HepG2 (cell line): Measurements from ENCODE around the gene KIF23. TPM values are rescaled to one million over a fixed set of nuclear protein-coding genes. Genes with fewer than 3 reads are reported as not detected.

Experiments
- ATAC-seq: fragments of 200-7000 bp; cut with Tn5 transposase; 3 replicates; pipeline ENCODE4 v1.9.1; 2020; ENCODE audit warnings: mild to moderate bottlenecking, moderate library complexity
- BruUV-seq: library from RNA; stranded (reverse); fragments of 400-500 nt; replicated peaks from 2 replicates; lab custom pipeline; 2021; lab: Mats Ljungman, UMichigan
- CTCF ChIA-PET: fragments of 300-600 bp; formaldehyde crosslinking; extraction: SDS; loops from one replicate; lab custom pipeline; 2021; ENCODE audit warnings: low total read pairs, inconsistent platforms, low intra/inter-chr PET ratio; lab: Yijun Ruan, JAX
- POLR2A ChIA-PET: fragments of 350-600 bp; sonication (Branson Sonifier 250); formaldehyde crosslinking; loops from one replicate; lab custom pipeline; 2020; ENCODE audit warnings: antibody characterized with exemption, inconsistent platforms; lab: Yijun Ruan, JAX
- DNase-seq: peaks from one replicate; pipeline ENCODE4 v3.0.0-alpha.2; 2015; ENCODE audit warnings: low spot score
- FAIRE-seq: peaks from 3 replicates; lab custom pipeline; 2011; peaks lifted over from hg19 to GRCh38; lab: Jason Lieb, UNC
- H2AFZ ChIP-seq: one replicate; pipeline ENCODE4 v1.6.1; 2011; ENCODE audit warnings: low read length, inconsistent platforms
- H3K27ac ChIP-seq: fragments of 300-600 bp; 3 replicates; pipeline ENCODE4 v1.8.0; 2011; ENCODE audit warnings: mixed run types, mild to moderate bottlenecking, mixed read lengths, low read length, inconsistent platforms; ENCODE audit not compliant: insufficient read depth; ENCODE audit errors: extremely low read length
- H3K27me3 ChIP-seq, 2 experiments: fragments of 200-600 bp in 1 of 2; 2 replicates in 1 of 2; 3 replicates in 1 of 2; pipeline versions ENCODE4 v1.6.0 to v1.8.0; 2011; ENCODE audit warnings: low read length in 2 of 2, mild to moderate bottlenecking in 2 of 2, moderate library complexity in 2 of 2, inconsistent platforms in 1 of 2; ENCODE audit not compliant: insufficient read depth in 2 of 2, control insufficient read depth in 1 of 2
- H3K36me3 ChIP-seq, 2 experiments: fragments of 200-600 bp in 1 of 2; replicated peaks in 1 of 2; 2 replicates in 1 of 2; 3 replicates in 1 of 2; pipeline versions ENCODE4 v1.5.1 to v1.8.0; 2011; ENCODE audit warnings: low read length in 2 of 2, inconsistent platforms in 1 of 2; ENCODE audit not compliant: insufficient read depth in 2 of 2, control insufficient read depth in 1 of 2
- H3K4me1 ChIP-seq: 2 replicates; pipeline ENCODE4 v1.5.1; 2012; ENCODE audit warnings: low read length, inconsistent platforms; ENCODE audit not compliant: insufficient read depth
- H3K4me2 ChIP-seq: 2 replicates; pipeline ENCODE4 v1.6.0; 2011; ENCODE audit warnings: low read depth, low read length, inconsistent platforms
- H3K4me3 ChIP-seq, 3 experiments: fragments of 200-600 bp in 1 of 3; sonication (generic), shearing (Covaris generic) in 1 of 3; replicated peaks in 1 of 3; 2 replicates each; pipeline ENCODE4 v1.5.1; 2011 to 2016; ENCODE audit warnings: low read length in 3 of 3, inconsistent platforms in 2 of 3, low read depth in 2 of 3, mild to moderate bottlenecking in 2 of 3, control low read depth in 1 of 3, mixed read lengths in 1 of 3; ENCODE audit not compliant: insufficient read depth in 1 of 3
- H3K79me2 ChIP-seq: one replicate; pipeline ENCODE4 v1.6.1; 2011; ENCODE audit warnings: low read length, inconsistent platforms; ENCODE audit not compliant: insufficient read depth
- H3K9ac ChIP-seq: 2 replicates; pipeline ENCODE4 v1.6.0; 2011; ENCODE audit warnings: mild to moderate bottlenecking, low read depth, low read length, inconsistent platforms; ENCODE audit not compliant: insufficient read depth
- H3K9me3 ChIP-seq: 2 replicates; pipeline ENCODE4 v1.5.1; 2012; ENCODE audit warnings: mild to moderate bottlenecking, low read length
- H4K20me1 ChIP-seq: 2 replicates; pipeline ENCODE4 v1.6.0; 2011; ENCODE audit warnings: inconsistent platforms, mild to moderate bottlenecking, low read length, moderate library complexity; ENCODE audit not compliant: insufficient read depth
- AKAP8 ChIP-seq: sonication (generic); formaldehyde crosslinking; IDR thresholded peaks from 2 replicates; pipeline ENCODE4 v1.5.1; 2020; ENCODE audit warnings: mild to moderate bottlenecking, missing genetic modification reagents
- ARID4A ChIP-seq: sonication (generic); formaldehyde crosslinking; IDR thresholded peaks from 2 replicates; pipeline ENCODE4 v1.5.0; 2020; ENCODE audit warnings: mild to moderate bottlenecking, missing genetic modification reagents, borderline replicate concordance
- CBX1 ChIP-seq: IDR thresholded peaks from one replicate; pipeline ENCODE4 v1.6.1; 2016; ENCODE audit warnings: antibody characterized with exemption, low read depth
- ELF3 ChIP-seq: IDR thresholded peaks from 2 replicates; pipeline ENCODE4 v1.6.1; 2016; ENCODE audit warnings: missing genetic modification reagents, missing compliant biosample characterization
- GLI4 ChIP-seq: sonication (generic); formaldehyde crosslinking; IDR thresholded peaks from 2 replicates; pipeline ENCODE4 v1.5.1; 2020; ENCODE audit warnings: missing genetic modification reagents, mild to moderate bottlenecking, moderate library complexity, borderline replicate concordance
- MAZ ChIP-seq, 2 experiments: sonication (generic) in 1 of 2; formaldehyde crosslinking in 1 of 2; IDR thresholded peaks; 2 replicates each; pipeline versions ENCODE4 v1.5.0 to v1.6.1; 2012 to 2020; ENCODE audit warnings: low read depth in 2 of 2, mild to moderate bottlenecking in 2 of 2, borderline replicate concordance in 1 of 2, improper control_type of control experiment in 1 of 2, low read length in 1 of 2, missing genetic modification reagents in 1 of 2, moderate library complexity in 1 of 2
- PRPF4 ChIP-seq: fragments of 200-400 bp; formaldehyde crosslinking; IDR thresholded peaks from 2 replicates; pipeline ENCODE4 v1.6.1; 2016; ENCODE audit warnings: low read length, low read depth; ENCODE audit not compliant: poor library complexity, severe bottlenecking
- RBAK ChIP-seq: sonication (generic); formaldehyde crosslinking; IDR thresholded peaks from 2 replicates; pipeline ENCODE4 v1.5.1; 2020; ENCODE audit warnings: mild to moderate bottlenecking, missing genetic modification reagents
- SOX5 ChIP-seq: IDR thresholded peaks from 2 replicates; pipeline ENCODE4 v1.6.1; 2016; ENCODE audit warnings: borderline replicate concordance
- TSC22D2 ChIP-seq: sonication (generic); formaldehyde crosslinking; IDR thresholded peaks from 2 replicates; pipeline ENCODE4 v1.5.1; 2020; ENCODE audit warnings: missing genetic modification reagents, mild to moderate bottlenecking, borderline replicate concordance
- ZFY ChIP-seq: sonication (generic); formaldehyde crosslinking; IDR thresholded peaks from 2 replicates; pipeline ENCODE4 v1.4.0; 2020; ENCODE audit warnings: missing genetic modification reagents
- ZNF24 ChIP-seq: fragments of 450-650 bp; IDR thresholded peaks from 2 replicates; pipeline ENCODE4 v1.6.1; 2017; ENCODE audit warnings: antibody characterized with exemption, mild to moderate bottlenecking
- ZNF264 ChIP-seq: sonication (generic); formaldehyde crosslinking; IDR thresholded peaks from 2 replicates; pipeline ENCODE4 v1.4.0; 2020; ENCODE audit warnings: missing genetic modification reagents
- ZNF501 ChIP-seq: sonication (generic); formaldehyde crosslinking; IDR thresholded peaks from 2 replicates; pipeline ENCODE4 v1.5.1; 2020; ENCODE audit warnings: mild to moderate bottlenecking, moderate library complexity, missing genetic modification reagents
- WGBS: methylation state at CpG from one replicate; pipeline ENCODE4 v1.1.6; 2017; ENCODE audit warnings: low lambda C conversion rate; 5-methylcytosine and 5-hydroxymethylcytosine counted together
- in situ Hi-C: cut with HindIII; loops from 2 replicates; pipeline ENCODE4 v1.10.0; 2017; ENCODE audit warnings: low pct_unique_long_range_greater_than_20kb; ENCODE audit not compliant: extremely low pct_ligation_motif_present
- intact Hi-C: fragments of 100-400 bp; cut with micrococcal nuclease; formaldehyde crosslinking; loops from one replicate; pipeline ENCODE4 v1.10.0; 2022; ENCODE audit not compliant: unreplicated experiment
- polyA plus RNA-seq, 8 experiments: library from polyadenylated mRNA; depleted of rRNA in 3 of 8; stranded (reverse) in 7 of 8; unstranded in 1 of 8; fragments of >200 nt; fragmentation: Illumina TruSeq in 4 of 8; extraction: Trizol in 4 of 8; gene quantifications; 2 replicates each; pipeline versions ENCODE4 v1.2.1 to v1.2.3, GENCODE V29; 2011 to 2016; ENCODE audit warnings: low read depth in 4 of 8, missing spikeins in 1 of 8, mixed read lengths in 1 of 8; ENCODE audit not compliant: insufficient read depth in 1 of 8
- total RNA-seq, 5 experiments: library from RNA; depleted of rRNA; stranded (reverse); fragments of >200 nt; fragmentation: Illumina TruSeq; extraction: Trizol; gene quantifications; 2 replicates each; pipeline ENCODE4 v1.2.3, GENCODE V29; 2016; ENCODE audit warnings: low read depth in 1 of 5

The KIF23 gene
- total and polyA plus RNA-seq, 2 of the 13 experiments (the other 11 are each of a cell fraction or from before 2014, with no cell fraction given), result 11.3 to 38.1 TPM

GRCh38 chr15:69472562-69472961 is 58.4 kb downstream of the KIF23 start:
- ATAC-seq (no peak), DNase-seq (no peak), FAIRE-seq (no peak)
- no TSS peak for BruUV-seq
- WGBS, result 62% methylated on average over 6 of the region's 6 CpGs
- Histone ChIP-seq H4K20me1 (no peaks in the 10 kb centered on the region; the same call in 1 of the 2 replicates), H3K4me2 (no peak overlapping the region), H3K27me3 (peaks cover 6 to 52% of the 10 kb centered on the region in 2 experiments), H3K27ac (no peak overlapping the region), H3K9me3 (no peaks in the 10 kb centered on the region), H3K79me2 (no peaks in the 10 kb centered on the region), H3K36me3 (no peaks in the 10 kb centered on the region), H3K4me1 (no peaks in the 10 kb centered on the region), H3K4me3 (no peak overlapping the region), H3K9ac (no peak overlapping the region), H2AFZ (no peak overlapping the region)
- in situ Hi-C loops, result loop anchor here (10.0 to 25.0 kb wide), 3 partner anchors 615 to 882 kb away; partner anchors contain the start of genes ANP32A and TLE3
- ChIA-PET CTCF (no interaction called here), POLR2A (no interaction called here)
- no peak for TF ChIP-seq ZNF264 (CRISPR knock-in tag)
- no peak for TF ChIP-seq ZNF24
- TF ChIP-seq PRPF4, result no peak
- no peak for TF ChIP-seq MAZ (IDR thresholded peaks at IDR 0.05; ENCODE audit: borderline replicate concordance, low read depth, low read length)
- TF ChIP-seq MAZ (CRISPR knock-in tag; IDR thresholded peaks at IDR 0.05; ENCODE audit: low read depth), result no peak
- no peak for TF ChIP-seq SOX5 (CRISPR knock-in tag)
- no peak for TF ChIP-seq CBX1
- TF ChIP-seq RBAK, result no peak
- no peak for TF ChIP-seq AKAP8 (CRISPR knock-in tag)
- intact Hi-C loops, result no loop called here

- H3K9me3 ChIP-seq, result no peaks in the 10 kb centered on the region
- no peak overlapping the region for H3K4me2 ChIP-seq
- no TSS peak for BruUV-seq
- peaks cover 2 to 45% of the 10 kb centered on the region in 2 experiments for H3K27me3 ChIP-seq
- in situ Hi-C loops (loop anchor here (10.0 to 25.0 kb wide), 3 partner anchors 613 to 881 kb away; partner anchors contain the start of genes ANP32A and TLE3), intact Hi-C loops (no loop called here)
- TF ChIP-seq ELF3 (CRISPR knock-in tag) (no peak), ARID4A (CRISPR knock-in tag) (no peak), ZFY (CRISPR knock-in tag) (no peak), GLI4 (no peak), TSC22D2 (CRISPR knock-in tag) (no peak), ZNF501 (CRISPR knock-in tag) (no peak)
- ChIA-PET CTCF (no interaction called here), POLR2A (no interaction called here)
- no peaks in the 10 kb centered on the region for H3K4me1 ChIP-seq
- H3K27ac ChIP-seq, result no peak overlapping the region
- H2AFZ ChIP-seq, result no peak overlapping the region
- H3K9ac ChIP-seq, result no peak overlapping the region
- DNase-seq (no peak), FAIRE-seq (no peak), ATAC-seq (no peak)
- no peaks in the 10 kb centered on the region for H3K36me3 ChIP-seq
- WGBS, result 9% methylated on average over 5 of the region's 5 CpGs
- no peaks in the 10 kb centered on the region for H3K79me2 ChIP-seq
- no peaks in the 10 kb centered on the region; the same call in 1 of the 2 replicates for H4K20me1 ChIP-seq
- H3K4me3 ChIP-seq, result no peak overlapping the region
Observed at GRCh38 chr15:69474291-69474690, 60.1 kb downstream of the KIF23 start.
